Neural cell (in vitro differentiated cells): ENCODE data around the gene TPGS1. TPM values are rescaled to one million over a fixed set of nuclear protein-coding genes. Genes with fewer than 3 reads are reported as not detected.

Source experiments
- H2AFZ ChIP-seq: fragments of 200-600, 300-800 bp; sonication (generic), shearing (Covaris generic); 2 replicates; pipeline ENCODE4 v1.6.0; 2014; ENCODE audit warnings: low read depth, mild to moderate bottlenecking, antibody characterized with exemption, low read length, moderate library complexity
- H3F3A ChIP-seq: fragments of 200-600 bp; shearing (Covaris generic); 2 replicates; pipeline ENCODE4 v1.6.1; 2016; ENCODE audit warnings: mild to moderate bottlenecking, moderate library complexity, mixed read lengths, antibody characterized with exemption, low read length; ENCODE audit not compliant: insufficient read depth, poor library complexity, severe bottlenecking
- H3K27ac ChIP-seq: fragments of 200-600, 300-800 bp; sonication (generic), shearing (Covaris generic); 2 replicates; pipeline ENCODE4 v1.5.1; 2014; ENCODE audit warnings: mild to moderate bottlenecking, low read length, moderate library complexity
- H3K27me3 ChIP-seq: fragments of 300-800, 200-600 bp; sonication (generic), shearing (Covaris generic); 2 replicates; pipeline ENCODE4 v1.6.0; 2014; ENCODE audit warnings: mild to moderate bottlenecking, low read depth, low read length, moderate library complexity; ENCODE audit not compliant: insufficient read depth
- H3K36me3 ChIP-seq: fragments of 300-800, 200-600 bp; sonication (generic), shearing (Covaris generic); 2 replicates; pipeline ENCODE4 v1.5.1; 2014; ENCODE audit warnings: mild to moderate bottlenecking, antibody characterized with exemption, low read length, moderate library complexity; ENCODE audit not compliant: insufficient read depth
- H3K4me2 ChIP-seq: fragments of 300-800, 200-600 bp; sonication (generic), shearing (Covaris generic); 2 replicates; pipeline ENCODE4 v1.6.0; 2014; ENCODE audit warnings: mild to moderate bottlenecking, low read length
- H3K4me3 ChIP-seq: fragments of 300-800, 200-600 bp; sonication (generic), shearing (Covaris generic); 2 replicates; pipeline ENCODE4 v1.5.1; 2014; ENCODE audit warnings: mild to moderate bottlenecking, low read length, moderate library complexity
- H3K79me2 ChIP-seq: fragments of 200-600 bp; shearing (Covaris generic); replicated peaks from 2 replicates; pipeline ENCODE4 v1.6.0; 2014; ENCODE audit warnings: mild to moderate bottlenecking, low read length, moderate library complexity; ENCODE audit not compliant: insufficient read depth
- H3K9ac ChIP-seq: fragments of 300-800, 200-600 bp; sonication (generic), shearing (Covaris generic); 2 replicates; pipeline ENCODE4 v1.6.1; 2016; ENCODE audit warnings: mild to moderate bottlenecking, low read length, mixed read lengths
- H3K9me2 ChIP-seq: fragments of 200-600 bp; shearing (Covaris generic); 2 replicates; pipeline ENCODE4 v1.6.1; 2016; ENCODE audit warnings: mild to moderate bottlenecking, low read length, mixed read lengths; ENCODE audit not compliant: insufficient read depth
- H3K9me3 ChIP-seq: fragments of 200-600, 300-800 bp; sonication (generic), shearing (Covaris generic); 2 replicates; pipeline ENCODE4 v1.6.1; 2016; ENCODE audit warnings: mild to moderate bottlenecking, mixed run types, low read length, moderate library complexity, mixed read lengths
- H4K20me1 ChIP-seq: fragments of 200-600 bp; shearing (Covaris generic); 2 replicates; pipeline ENCODE4 v1.6.1; 2016; ENCODE audit warnings: mild to moderate bottlenecking, mixed run types; ENCODE audit not compliant: insufficient read depth
- EP300 ChIP-seq: fragments of 450-650 bp; conservative IDR thresholded peaks from 2 replicates; pipeline ENCODE4 v1.6.1; 2014; ENCODE audit warnings: antibody characterized with exemption, mild to moderate bottlenecking, moderate library complexity; ENCODE audit not compliant: poor library complexity, severe bottlenecking
- EZH2 ChIP-seq: fragments of 200-600, 300-800 bp; shearing (Covaris generic), sonication (generic); IDR thresholded peaks from 2 replicates; pipeline ENCODE4 v1.6.1; 2014; ENCODE audit warnings: antibody characterized with exemption, low read length, borderline replicate concordance, mild to moderate bottlenecking; ENCODE audit not compliant: insufficient read depth, poor library complexity, severe bottlenecking
- MXI1 ChIP-seq: fragments of 450-650 bp; conservative IDR thresholded peaks from 2 replicates; pipeline ENCODE4 v1.6.1; 2014; ENCODE audit warnings: antibody characterized with exemption, mild to moderate bottlenecking; ENCODE audit not compliant: poor library complexity, severe bottlenecking
- POLR2AphosphoS5 ChIP-seq: IDR thresholded peaks from 2 replicates; pipeline ENCODE4 v1.6.1; 2012
- RAD21 ChIP-seq: fragments of 450-650 bp; conservative IDR thresholded peaks from 2 replicates; pipeline ENCODE4 v1.6.1; 2014; ENCODE audit warnings: antibody characterized with exemption, mild to moderate bottlenecking, moderate library complexity
- SMC3 ChIP-seq: fragments of 450-650 bp; conservative IDR thresholded peaks from 2 replicates; pipeline ENCODE4 v1.6.1; 2014; ENCODE audit warnings: antibody characterized with exemption, mild to moderate bottlenecking, moderate library complexity; ENCODE audit not compliant: poor library complexity
- TAF1 ChIP-seq: IDR thresholded peaks from 2 replicates; pipeline ENCODE4 v1.6.1; 2012; ENCODE audit warnings: low read depth
- polyA plus RNA-seq: library from polyadenylated mRNA; depleted of rRNA; stranded (reverse); fragments of >200 nt; gene quantifications from 2 replicates; pipeline ENCODE4 v1.2.3, GENCODE V29; 2014
- TF ChIP-seq, protein P1 (sequence below): fragments of 450-650 bp; IDR thresholded peaks from 2 replicates; pipeline ENCODE4 v1.5.1; 2014; ENCODE audit warnings: antibody characterized with exemption, mild to moderate bottlenecking, moderate library complexity; ENCODE audit not compliant: poor library complexity, severe bottlenecking
- TF ChIP-seq, protein P2 (sequence below): IDR thresholded peaks from 2 replicates; pipeline ENCODE4 v1.6.1; 2012; ENCODE audit warnings: borderline replicate concordance

TPGS1 gene
- polyA plus RNA-seq, 1 donor from 2014 or later = 79.6 TPM

GRCh38 chr19:463483-464207 lies 43.7 kb upstream of the TPGS1 start:
- Histone ChIP-seq H3K9me2 (no peaks in the 10 kb centered on the region), H4K20me1 (no peaks in the 10 kb centered on the region), H3K36me3 (no peaks in the 10 kb centered on the region), H3F3A (no peaks in the 10 kb centered on the region), H2AFZ (no peak overlapping the region), H3K27ac (no peak overlapping the region), H3K4me3 (no peak overlapping the region), H3K27me3 (no peaks in the 10 kb centered on the region), H3K9ac (no peak overlapping the region), H3K79me2 (peaks cover 3% of the 10 kb centered on the region), H3K4me2 (no peak overlapping the region), H3K9me3 (no peaks in the 10 kb centered on the region)
- TF ChIP-seq RAD21 (no peak), EP300 (no peak), POLR2AphosphoS5 (no peak), EZH2 (no peak), TAF1 (no peak), MXI1 (no peak), SMC3 (no peak)
- TF ChIP-seq, protein P1, sequence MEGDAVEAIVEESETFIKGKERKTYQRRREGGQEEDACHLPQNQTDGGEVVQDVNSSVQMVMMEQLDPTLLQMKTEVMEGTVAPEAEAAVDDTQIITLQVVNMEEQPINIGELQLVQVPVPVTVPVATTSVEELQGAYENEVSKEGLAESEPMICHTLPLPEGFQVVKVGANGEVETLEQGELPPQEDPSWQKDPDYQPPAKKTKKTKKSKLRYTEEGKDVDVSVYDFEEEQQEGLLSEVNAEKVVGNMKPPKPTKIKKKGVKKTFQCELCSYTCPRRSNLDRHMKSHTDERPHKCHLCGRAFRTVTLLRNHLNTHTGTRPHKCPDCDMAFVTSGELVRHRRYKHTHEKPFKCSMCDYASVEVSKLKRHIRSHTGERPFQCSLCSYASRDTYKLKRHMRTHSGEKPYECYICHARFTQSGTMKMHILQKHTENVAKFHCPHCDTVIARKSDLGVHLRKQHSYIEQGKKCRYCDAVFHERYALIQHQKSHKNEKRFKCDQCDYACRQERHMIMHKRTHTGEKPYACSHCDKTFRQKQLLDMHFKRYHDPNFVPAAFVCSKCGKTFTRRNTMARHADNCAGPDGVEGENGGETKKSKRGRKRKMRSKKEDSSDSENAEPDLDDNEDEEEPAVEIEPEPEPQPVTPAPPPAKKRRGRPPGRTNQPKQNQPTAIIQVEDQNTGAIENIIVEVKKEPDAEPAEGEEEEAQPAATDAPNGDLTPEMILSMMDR = no peak
- TF ChIP-seq, protein P2, sequence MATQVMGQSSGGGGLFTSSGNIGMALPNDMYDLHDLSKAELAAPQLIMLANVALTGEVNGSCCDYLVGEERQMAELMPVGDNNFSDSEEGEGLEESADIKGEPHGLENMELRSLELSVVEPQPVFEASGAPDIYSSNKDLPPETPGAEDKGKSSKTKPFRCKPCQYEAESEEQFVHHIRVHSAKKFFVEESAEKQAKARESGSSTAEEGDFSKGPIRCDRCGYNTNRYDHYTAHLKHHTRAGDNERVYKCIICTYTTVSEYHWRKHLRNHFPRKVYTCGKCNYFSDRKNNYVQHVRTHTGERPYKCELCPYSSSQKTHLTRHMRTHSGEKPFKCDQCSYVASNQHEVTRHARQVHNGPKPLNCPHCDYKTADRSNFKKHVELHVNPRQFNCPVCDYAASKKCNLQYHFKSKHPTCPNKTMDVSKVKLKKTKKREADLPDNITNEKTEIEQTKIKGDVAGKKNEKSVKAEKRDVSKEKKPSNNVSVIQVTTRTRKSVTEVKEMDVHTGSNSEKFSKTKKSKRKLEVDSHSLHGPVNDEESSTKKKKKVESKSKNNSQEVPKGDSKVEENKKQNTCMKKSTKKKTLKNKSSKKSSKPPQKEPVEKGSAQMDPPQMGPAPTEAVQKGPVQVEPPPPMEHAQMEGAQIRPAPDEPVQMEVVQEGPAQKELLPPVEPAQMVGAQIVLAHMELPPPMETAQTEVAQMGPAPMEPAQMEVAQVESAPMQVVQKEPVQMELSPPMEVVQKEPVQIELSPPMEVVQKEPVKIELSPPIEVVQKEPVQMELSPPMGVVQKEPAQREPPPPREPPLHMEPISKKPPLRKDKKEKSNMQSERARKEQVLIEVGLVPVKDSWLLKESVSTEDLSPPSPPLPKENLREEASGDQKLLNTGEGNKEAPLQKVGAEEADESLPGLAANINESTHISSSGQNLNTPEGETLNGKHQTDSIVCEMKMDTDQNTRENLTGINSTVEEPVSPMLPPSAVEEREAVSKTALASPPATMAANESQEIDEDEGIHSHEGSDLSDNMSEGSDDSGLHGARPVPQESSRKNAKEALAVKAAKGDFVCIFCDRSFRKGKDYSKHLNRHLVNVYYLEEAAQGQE = no peak

GRCh38 chr19:464208-464545 lies 43.1 kb upstream of the TPGS1 start:
- no peak overlapping the region for H3K4me3 ChIP-seq
- no peaks in the 10 kb centered on the region for H3K9me2 ChIP-seq
- H3F3A ChIP-seq = no peaks in the 10 kb centered on the region

More at GRCh38 chr19:464208-464545, 43.1 kb upstream of the TPGS1 start:
- TF ChIP-seq EZH2 = no peak
- TF ChIP-seq, protein P1 = no peak
- no peak for TF ChIP-seq SMC3
- TF ChIP-seq, protein P2 = no peak
- no peak for TF ChIP-seq MXI1
- no peak for TF ChIP-seq TAF1
- no peak for TF ChIP-seq RAD21
- TF ChIP-seq EP300 = no peak
- Histone ChIP-seq H3K79me2 (no peaks in the 10 kb centered on the region), H3K9me3 (no peaks in the 10 kb centered on the region), H3K27me3 (no peaks in the 10 kb centered on the region), H3K27ac (no peak overlapping the region), H3K36me3 (no peaks in the 10 kb centered on the region), H4K20me1 (no peaks in the 10 kb centered on the region), H3K4me2 (no peak overlapping the region), H2AFZ (no peak overlapping the region), H3K9ac (no peak overlapping the region)
